ENCODE results near the gene DTX3L.

Gene DTX3L

DNA sequence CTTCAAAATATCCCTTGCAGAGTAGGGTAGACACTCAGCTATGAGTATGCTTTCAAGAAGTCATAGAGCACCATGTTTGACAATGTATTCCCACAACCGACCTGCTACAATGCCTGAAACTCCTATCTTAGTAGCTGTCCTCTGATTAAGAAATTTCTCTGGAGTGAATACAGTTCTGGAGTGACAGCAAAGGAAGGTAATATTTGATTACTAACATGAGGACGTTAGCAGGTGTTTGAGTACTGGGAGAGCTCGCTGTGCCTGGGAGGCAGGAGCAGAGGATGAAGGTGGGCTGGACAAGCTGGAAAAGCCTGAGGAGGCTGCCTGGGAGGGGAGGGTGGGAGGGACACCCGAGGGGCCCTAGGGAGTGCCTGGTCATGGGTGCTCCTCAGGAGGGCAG lies 56.3 kb downstream of the DTX3L start:
- DNase-seq (ENCODE audit: low spot score in 2 of 2) (no peak), ATAC-seq (replicated peaks; ENCODE audit: extremely low read depth, poor library complexity, severe bottlenecking) (no peak)
- no peak overlapping the region for H3K27ac Mint-ChIP-seq (ENCODE audit: low read depth)
- peaks cover 40% of the 10 kb centered on the region for H3K36me3 Mint-ChIP-seq (ENCODE audit: insufficient read depth)
- no peaks in the 10 kb centered on the region for H3K4me1 Mint-ChIP-seq
- H3K27me3 Mint-ChIP-seq, result no peaks in the 10 kb centered on the region
- H3K4me3 Mint-ChIP-seq, result no peak overlapping the region
- H3K9me3 Mint-ChIP-seq, result no peaks in the 10 kb centered on the region

GRCh38 chr3:122621112-122621511 lies 57.0 kb downstream of the DTX3L start:
- no peaks in the 10 kb centered on the region for H3K4me1 Mint-ChIP-seq
- no peak overlapping the region for H3K4me3 Mint-ChIP-seq
- no peaks in the 10 kb centered on the region for H3K27me3 Mint-ChIP-seq
- peaks cover 37% of the 10 kb centered on the region for H3K36me3 Mint-ChIP-seq (ENCODE audit: insufficient read depth)
- H3K9me3 Mint-ChIP-seq, result no peaks in the 10 kb centered on the region
- DNase-seq (ENCODE audit: low spot score in 2 of 2), result no peak
- no peak for ATAC-seq (replicated peaks; ENCODE audit: extremely low read depth, poor library complexity, severe bottlenecking)
- H3K27ac Mint-ChIP-seq (ENCODE audit: low read depth), result no peak overlapping the region

GRCh38 chr3:122623031-122623829 lies 59.1 kb downstream of the DTX3L start:
- Mint-ChIP-seq H3K27me3 (no peaks in the 10 kb centered on the region), H3K4me1 (no peaks in the 10 kb centered on the region), H3K27ac (ENCODE audit: low read depth) (peak overlapping the region; percentile 39), H3K4me3 (no peak overlapping the region), H3K9me3 (no peaks in the 10 kb centered on the region), H3K36me3 (ENCODE audit: insufficient read depth) (peaks cover 37% of the 10 kb centered on the region)
- ATAC-seq (replicated peaks; ENCODE audit: extremely low read depth, poor library complexity, severe bottlenecking), result no peak
- no peak for DNase-seq (ENCODE audit: low spot score in 2 of 2)

All from central memory CD8-positive, alpha-beta T cell (primary cell).